GM19455 (cell line): ENCODE measurements around the gene NPIPB9.

ENCODE experiments used
- ATAC-seq: cut with Tn5 transposase; IDR thresholded peaks from one replicate; pipeline ENCODE4 v1.9.1; 2021; ENCODE audit not compliant: unreplicated experiment

NPIPB9 gene

DNA sequence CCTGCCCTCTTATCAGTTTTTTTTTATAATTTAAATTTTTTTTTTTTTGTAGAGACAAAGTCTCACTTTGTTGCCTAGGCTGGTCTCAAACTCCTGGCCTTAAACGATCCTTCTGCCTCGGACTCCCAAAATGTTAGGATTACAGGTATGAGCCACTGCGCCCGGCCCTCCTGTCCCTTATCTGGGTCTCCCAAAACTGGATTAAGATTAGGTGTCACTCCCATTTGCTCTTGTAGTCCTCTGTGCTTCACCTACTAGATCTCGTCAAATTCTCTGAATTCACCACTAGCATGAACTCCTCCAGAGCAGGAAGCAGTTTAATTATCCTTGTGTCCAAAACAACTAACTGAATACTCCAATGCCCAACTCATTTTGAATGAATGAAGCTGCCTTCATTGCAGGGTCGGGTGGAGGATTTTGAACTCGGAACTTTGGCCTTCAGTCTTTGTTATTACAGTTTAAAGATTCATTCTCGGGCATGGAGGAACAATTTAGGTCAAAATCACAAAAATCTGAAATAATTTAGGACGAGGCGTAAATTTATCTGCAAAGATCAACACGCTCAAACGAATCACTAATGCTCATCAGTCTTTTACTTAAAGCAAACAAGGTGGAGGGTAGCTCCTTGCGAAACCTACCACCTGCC is 70.4 kb downstream of the NPIPB9 start:
- no peak for ATAC-seq
